ENCODE measurements around the gene ALG12. TPM values are rescaled to one million over a fixed set of nuclear protein-coding genes. Genes with fewer than 3 reads are reported as not detected.

The ALG12 gene
- total and polyA plus RNA-seq, 9 donors = 3.5 to 19.2 (median 13.7) TPM

DNA sequence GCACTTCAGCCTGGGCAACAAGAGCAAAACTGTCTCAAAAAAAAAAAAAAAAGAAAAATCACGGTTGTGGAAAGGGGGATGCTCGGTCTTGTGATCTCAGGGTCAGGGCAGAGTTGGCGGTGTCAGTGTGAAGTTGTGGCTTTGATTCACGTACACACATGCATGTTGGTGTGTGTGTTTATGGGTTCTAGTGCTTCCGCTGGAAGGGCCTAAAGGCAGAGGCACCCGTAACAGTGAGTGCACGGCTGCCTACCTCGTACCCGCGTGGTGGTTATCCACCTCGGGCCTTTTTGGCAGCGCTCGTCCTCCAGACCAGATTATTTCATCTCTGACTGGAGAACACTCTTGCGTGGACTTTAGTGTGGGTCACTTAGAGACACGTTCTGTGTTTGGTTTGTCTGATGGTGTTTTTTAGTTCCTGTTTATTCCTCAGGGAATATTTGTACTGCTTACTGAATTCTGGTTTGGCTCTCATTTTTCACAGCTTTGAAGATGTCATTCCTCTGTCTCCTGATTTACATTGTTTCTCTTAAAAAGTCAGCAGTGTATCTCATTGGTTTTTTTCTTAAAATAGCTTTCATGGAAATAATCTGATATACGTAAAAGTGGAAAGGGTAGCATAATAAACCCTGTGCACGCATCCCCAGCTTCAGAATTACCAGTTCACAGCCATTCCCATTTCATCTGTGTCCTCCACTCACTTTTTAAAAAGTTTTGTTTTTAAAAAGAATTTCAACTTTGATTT is 49.0 kb downstream of the ALG12 start:
- intact Hi-C loops (cut with DNase I) = no loop called here
- Histone ChIP-seq H3K4me1 (ENCODE audit: insufficient read depth) (no peaks in the 10 kb centered on the region), H3K9me3 (peaks cover 0 to 4% of the 10 kb centered on the region in 2 donors), H3K27me3 (no peaks in the 10 kb centered on the region), H3K4me3 (no peak overlapping the region), H3K36me3 (no peaks in the 10 kb centered on the region), H3K27ac (no peak overlapping the region)
- TF ChIP-seq, protein P1, sequence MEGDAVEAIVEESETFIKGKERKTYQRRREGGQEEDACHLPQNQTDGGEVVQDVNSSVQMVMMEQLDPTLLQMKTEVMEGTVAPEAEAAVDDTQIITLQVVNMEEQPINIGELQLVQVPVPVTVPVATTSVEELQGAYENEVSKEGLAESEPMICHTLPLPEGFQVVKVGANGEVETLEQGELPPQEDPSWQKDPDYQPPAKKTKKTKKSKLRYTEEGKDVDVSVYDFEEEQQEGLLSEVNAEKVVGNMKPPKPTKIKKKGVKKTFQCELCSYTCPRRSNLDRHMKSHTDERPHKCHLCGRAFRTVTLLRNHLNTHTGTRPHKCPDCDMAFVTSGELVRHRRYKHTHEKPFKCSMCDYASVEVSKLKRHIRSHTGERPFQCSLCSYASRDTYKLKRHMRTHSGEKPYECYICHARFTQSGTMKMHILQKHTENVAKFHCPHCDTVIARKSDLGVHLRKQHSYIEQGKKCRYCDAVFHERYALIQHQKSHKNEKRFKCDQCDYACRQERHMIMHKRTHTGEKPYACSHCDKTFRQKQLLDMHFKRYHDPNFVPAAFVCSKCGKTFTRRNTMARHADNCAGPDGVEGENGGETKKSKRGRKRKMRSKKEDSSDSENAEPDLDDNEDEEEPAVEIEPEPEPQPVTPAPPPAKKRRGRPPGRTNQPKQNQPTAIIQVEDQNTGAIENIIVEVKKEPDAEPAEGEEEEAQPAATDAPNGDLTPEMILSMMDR (IDR thresholded peaks at IDR 0.05) = no peak
- no peak for TF ChIP-seq EP300 (IDR thresholded peaks at IDR 0.05)
- no peak for TF ChIP-seq POLR2A (IDR thresholded peaks at IDR 0.05)
- WGBS, 3 donors = 89 to 94% (median 90%) methylated on average over 17 of the region's 17 CpGs
- DNase-seq = no peak

DNA sequence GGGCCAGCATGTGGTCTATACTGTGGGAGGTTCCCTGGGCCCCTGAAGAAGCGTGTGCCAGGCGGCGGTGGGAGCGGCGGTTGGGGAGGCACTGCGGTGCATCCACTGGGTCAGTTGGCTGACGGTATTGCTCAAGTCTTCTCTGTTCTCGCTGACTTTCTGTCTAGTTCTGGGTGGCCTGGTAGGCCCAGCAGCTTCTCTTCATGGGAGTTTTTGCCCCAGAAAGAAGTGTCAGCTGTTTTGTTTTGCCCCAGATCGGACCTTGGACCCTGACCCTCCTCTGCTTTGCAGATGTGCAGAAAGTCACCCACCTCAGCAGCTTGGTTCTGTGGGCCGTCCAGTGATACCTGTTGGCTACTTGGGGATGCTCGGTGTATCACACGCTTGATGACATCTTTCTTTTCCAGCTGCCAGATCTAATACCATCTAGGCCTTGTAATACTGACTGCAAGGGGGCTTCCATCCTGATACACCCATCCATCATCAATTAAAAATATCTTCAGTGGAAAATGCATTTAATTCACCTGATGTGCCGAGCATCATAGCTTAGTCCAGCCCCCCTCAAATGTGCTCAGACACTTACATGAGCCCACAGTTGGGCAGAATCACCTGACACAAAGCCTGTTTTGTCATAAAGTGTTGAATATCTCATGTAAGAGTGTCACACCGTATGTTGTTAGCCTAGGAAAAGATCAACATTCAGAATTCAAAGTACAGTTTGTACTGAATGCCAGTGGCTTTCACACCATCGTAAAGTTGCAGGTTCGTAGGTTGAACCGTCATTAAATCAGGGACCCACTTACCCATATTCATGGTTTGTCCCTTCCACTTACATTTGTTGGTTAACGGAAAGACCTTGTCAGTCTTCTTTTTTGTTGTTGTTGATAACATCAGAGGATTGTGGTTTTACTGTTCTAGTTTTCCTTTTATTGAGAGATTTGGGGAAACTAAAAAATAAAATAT is 50.7 kb downstream of the ALG12 start:
- H3K27ac ChIP-seq = no peak overlapping the region
- TF ChIP-seq POLR2A (IDR thresholded peaks at IDR 0.05) = no peak
- TF ChIP-seq, protein P1 (IDR thresholded peaks at IDR 0.05) = no peak
- no peak for TF ChIP-seq EP300 (IDR thresholded peaks at IDR 0.05)
- 95 to 96% (median 96%) methylated on average over 18 of the region's 18 CpGs for WGBS, 3 donors
- peaks cover 0 to 4% of the 10 kb centered on the region in 2 donors for H3K9me3 ChIP-seq
- intact Hi-C loops (cut with DNase I) = no loop called here
- H3K27me3 ChIP-seq = no peaks in the 10 kb centered on the region
- H3K4me3 ChIP-seq = no peak overlapping the region
- no peaks in the 10 kb centered on the region for H3K36me3 ChIP-seq
- DNase-seq = no peak
- no peaks in the 10 kb centered on the region for H3K4me1 ChIP-seq (ENCODE audit: insufficient read depth)

DNA sequence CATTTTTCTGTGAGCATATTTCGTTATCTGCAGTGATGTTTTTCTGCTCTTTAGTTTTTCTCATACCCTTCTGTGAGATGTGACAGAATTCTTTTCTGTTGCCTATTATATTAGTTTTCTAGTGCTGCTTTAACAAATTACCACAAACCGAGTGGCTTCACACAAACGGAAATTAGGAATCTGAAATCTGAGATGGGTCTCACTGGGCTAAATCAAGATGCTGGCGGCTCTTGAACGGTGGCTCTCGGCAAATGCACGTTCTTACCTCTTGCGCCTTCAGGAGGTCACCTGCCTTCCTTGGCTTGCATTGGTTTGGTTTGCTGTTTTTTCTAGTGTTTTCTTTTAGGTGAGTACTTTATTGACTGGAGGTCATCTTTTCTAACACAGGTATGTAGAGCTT is 51.6 kb downstream of the ALG12 start:
- Histone ChIP-seq H3K27me3 (no peaks in the 10 kb centered on the region), H3K9me3 (peaks cover 0 to 4% of the 10 kb centered on the region in 2 donors), H3K36me3 (no peaks in the 10 kb centered on the region), H3K27ac (no peak overlapping the region), H3K4me3 (no peak overlapping the region), H3K4me1 (ENCODE audit: insufficient read depth) (no peaks in the 10 kb centered on the region)
- TF ChIP-seq, protein P1 (IDR thresholded peaks at IDR 0.05) = no peak
- no peak for TF ChIP-seq POLR2A (IDR thresholded peaks at IDR 0.05)
- TF ChIP-seq EP300 (IDR thresholded peaks at IDR 0.05) = no peak
- intact Hi-C loops (cut with DNase I) = no loop called here
- WGBS, 3 donors = 93 to 95% (median 93%) methylated on average over 8 of the region's 8 CpGs
- no peak for DNase-seq

DNA sequence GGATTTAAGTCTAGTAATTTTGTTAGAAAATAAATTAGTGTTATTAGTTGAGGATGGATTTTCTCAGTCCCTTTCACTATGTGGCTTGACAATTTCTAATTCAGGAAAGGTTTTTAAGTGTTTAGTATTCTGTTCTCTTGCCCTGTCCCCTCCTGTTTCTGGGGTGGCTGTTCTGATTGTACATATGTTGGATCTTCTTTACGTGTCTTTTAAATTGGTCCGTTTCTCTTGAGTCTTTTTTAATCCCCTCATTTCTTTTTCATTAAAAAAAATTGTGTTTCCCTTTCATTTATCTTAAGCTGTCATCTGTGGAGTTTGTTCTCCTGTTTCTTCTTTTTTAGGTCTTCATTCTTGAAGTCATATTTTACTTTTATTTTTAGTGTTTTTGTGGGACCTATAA is 52.1 kb downstream of the ALG12 start:
- no peaks in the 10 kb centered on the region for H3K27me3 ChIP-seq
- no peak overlapping the region for H3K4me3 ChIP-seq
- 42 to 64% (median 46%) methylated on average over 2 of the region's 2 CpGs for WGBS, 3 donors
- H3K4me1 ChIP-seq (ENCODE audit: insufficient read depth) = no peaks in the 10 kb centered on the region
- no peaks in the 10 kb centered on the region for H3K36me3 ChIP-seq
- H3K27ac ChIP-seq = no peak overlapping the region
- no peak for TF ChIP-seq EP300 (IDR thresholded peaks at IDR 0.05)
- TF ChIP-seq, protein P1 (IDR thresholded peaks at IDR 0.05) = no peak
- no peak for DNase-seq
- peaks cover 0 to 4% of the 10 kb centered on the region in 2 donors for H3K9me3 ChIP-seq
- intact Hi-C loops (cut with DNase I) = no loop called here

Measured in ovary (tissue), 9 donors.